GM19467 (cell line): ENCODE data around the gene ST3GAL4.
"Not testable (repeated sequence)": the region's sequence is repeated elsewhere in the genome, so short reads cannot be mapped to it uniquely, and the experiment has no call there.

Experiments used
- ATAC-seq: cut with Tn5 transposase; IDR thresholded peaks from one replicate; pipeline ENCODE4 v1.9.1; 2021; ENCODE audit warnings: mild to moderate bottlenecking, moderate library complexity; ENCODE audit not compliant: unreplicated experiment

ST3GAL4 gene

GRCh38 chr11:126361400-126361799, 5.9 kb downstream of the ST3GAL4 start:
- no peak for ATAC-seq

DNA sequence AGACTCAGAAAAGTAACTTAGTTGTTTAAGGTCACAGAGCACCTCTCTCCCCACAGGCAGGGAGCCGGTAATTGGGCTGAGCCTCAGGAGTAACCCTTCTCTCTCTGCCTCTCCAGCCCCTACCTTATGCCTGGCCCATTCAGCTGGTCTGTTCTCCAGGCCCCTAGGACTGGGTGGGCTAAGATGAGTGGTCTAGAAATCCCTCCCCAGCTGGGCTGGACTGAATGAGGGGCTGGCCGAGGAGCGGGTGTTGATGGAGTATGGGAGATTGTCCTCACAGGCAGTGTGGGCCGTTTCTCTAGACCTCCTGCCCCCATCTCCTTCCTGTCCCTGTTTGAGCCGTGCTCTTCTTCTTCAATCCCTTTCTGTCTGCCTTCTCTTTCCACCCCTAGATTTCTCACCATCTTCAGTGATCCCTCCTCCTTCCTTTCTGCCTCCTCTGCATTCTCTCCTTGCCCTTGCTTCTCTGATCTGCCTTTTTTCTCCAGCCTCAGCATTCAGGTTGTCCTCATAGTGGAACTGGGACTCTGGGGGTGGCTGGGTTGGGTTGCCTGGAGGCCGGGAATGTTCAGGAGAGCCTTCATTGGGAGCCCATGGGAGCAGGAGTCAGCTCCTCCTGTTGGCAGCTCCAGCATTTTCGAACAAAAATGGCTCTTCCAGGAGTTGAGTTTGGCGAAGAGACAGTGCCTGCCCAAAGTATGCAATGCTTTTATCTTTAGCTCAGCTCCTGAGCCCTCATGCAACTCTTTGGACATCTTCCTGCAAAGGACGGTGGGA, 7.6 kb downstream of the ST3GAL4 start:
- no peak for ATAC-seq

DNA sequence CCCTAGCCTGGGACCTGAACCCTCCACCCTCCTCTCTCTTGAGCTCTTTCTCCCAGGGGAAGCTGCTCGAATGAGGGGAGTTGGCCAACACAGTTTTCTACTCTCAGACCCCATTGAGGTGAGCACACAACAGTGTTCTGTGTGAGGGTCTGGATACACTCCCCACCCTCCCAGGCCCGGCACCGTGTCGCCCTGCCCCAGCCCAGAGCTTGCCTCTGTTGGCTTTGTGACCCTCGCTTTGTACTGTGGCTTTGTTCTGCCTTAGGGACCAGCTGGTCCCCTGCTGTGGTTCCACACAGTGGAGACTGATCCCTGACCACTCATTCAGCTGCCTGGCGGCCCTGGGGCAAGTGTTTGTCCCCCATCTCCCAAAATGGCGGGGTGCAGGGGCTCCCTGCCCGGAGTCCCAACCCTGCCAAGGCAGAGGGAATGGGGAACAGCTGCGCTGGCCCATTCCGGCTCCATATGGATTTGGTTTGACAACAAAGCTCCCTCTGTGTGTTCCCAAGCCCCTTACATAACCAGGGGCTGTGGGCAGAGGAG, 8.3 kb downstream of the ST3GAL4 start:
- ATAC-seq = no peak

DNA sequence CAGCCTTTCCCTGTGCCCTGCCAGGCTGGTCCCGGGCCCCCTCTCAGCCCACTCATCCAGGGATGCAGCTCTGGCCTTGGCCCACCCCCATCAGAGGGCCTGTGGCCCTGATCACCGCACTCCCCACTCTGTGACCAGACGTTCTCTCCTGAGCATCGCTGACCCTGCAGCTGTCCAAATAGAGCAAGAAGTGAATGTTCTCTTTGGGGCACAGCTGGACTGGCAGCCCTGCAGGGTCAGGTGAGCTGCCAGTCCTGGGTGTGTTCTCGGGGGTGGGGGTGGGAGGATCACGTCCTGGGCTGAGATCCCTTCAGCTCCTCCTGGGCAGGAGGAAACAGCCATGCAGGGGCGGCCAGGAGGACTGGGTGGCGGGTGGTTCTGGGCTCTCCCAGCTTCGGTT, 9.2 kb downstream of the ST3GAL4 start:
- ATAC-seq = not testable (repeated sequence)

GRCh38 chr11:126365508-126365907, 10.0 kb downstream of the ST3GAL4 start:
- ATAC-seq = not testable (repeated sequence)

DNA sequence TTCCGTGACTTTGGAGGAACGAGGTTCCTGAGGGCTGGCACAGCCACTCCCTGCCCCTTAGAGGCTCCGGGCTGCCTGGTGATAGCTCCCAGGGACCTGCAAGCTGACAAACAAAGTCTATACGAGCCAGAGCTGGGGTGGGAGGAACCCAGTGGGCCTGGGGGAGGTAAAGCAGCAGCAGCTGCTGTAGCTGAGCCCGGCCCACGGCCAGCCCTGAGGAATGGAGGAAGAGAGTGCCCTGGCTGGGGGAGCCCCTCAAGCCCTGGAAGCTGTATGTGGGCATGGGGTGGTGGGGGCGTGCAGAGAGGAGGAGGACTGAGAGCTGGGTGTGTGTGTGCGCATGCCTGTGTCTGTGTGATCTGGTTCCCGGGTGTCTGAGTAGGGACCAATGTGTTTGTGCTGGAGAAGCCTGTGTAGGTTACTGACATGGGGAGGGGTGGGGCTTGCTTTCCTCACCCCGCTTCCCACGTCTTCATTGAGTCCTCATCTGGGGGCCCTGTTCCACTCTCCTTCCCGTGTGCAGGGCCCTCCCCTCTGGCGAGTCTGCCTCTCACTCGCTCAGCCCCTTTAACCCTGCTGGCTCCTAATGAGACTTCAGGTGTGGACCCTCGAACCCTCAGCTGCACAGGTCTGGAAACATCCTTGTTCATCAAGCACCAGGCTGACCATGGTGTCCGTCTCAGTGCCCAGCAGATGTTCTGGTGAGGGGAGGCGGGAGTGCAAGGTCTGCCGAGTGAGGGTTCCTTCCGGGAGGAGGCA, 10.8 kb downstream of the ST3GAL4 start:
- ATAC-seq = no peak

DNA sequence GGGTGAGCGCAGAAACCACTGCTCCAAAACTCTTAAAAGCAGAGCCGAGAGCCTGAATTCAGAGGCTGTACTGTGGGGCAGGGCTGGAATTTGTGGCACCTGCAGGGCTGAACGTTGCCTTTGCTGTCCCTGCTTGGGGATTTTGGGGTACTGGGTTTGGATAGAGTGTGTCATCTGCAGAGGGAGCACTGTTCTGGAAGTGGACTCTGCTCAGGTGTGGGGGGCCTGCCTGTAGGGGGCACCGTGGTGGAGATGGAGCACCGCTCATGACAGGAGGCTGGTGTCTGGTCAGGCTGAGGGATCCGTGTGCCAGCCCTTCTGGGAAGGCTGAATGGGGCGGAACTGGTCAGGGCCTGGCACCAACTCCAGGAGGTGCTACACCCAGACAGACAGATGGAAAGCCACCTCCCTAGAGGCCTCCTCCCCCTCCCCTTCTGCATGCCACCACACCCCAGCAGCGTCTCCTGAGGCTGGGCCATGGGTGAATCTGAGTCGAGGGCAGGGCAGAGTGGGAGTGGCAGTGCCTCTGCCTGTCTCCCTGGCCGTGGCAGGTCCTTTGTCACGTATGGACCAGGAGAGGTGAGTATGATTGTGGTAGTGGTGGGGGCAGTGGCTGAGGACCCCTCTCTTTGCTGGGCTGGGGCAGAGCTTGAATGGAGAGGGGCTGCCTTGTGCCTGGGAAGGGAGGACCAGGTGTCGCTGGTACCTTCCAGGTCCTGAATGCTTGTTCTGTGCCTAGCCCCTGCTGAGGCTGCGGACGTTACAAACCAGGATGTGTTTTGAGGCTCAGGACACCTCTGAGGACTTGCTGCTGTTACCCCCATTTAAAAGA, 11.6 kb downstream of the ST3GAL4 start:
- not testable (repeated sequence) for ATAC-seq

- not testable (repeated sequence) for ATAC-seq
Measured at GRCh38 chr11:126367806-126368205, 12.3 kb downstream of the ST3GAL4 start.

GRCh38 chr11:126368336-126369119, 13.0 kb downstream of the ST3GAL4 start:
- ATAC-seq = not testable (repeated sequence)

- no peak for ATAC-seq
Measured at GRCh38 chr11:126370016-126370415, 14.5 kb downstream of the ST3GAL4 start.

GRCh38 chr11:126371595-126371994, 16.1 kb downstream of the ST3GAL4 start:
- no peak for ATAC-seq

DNA sequence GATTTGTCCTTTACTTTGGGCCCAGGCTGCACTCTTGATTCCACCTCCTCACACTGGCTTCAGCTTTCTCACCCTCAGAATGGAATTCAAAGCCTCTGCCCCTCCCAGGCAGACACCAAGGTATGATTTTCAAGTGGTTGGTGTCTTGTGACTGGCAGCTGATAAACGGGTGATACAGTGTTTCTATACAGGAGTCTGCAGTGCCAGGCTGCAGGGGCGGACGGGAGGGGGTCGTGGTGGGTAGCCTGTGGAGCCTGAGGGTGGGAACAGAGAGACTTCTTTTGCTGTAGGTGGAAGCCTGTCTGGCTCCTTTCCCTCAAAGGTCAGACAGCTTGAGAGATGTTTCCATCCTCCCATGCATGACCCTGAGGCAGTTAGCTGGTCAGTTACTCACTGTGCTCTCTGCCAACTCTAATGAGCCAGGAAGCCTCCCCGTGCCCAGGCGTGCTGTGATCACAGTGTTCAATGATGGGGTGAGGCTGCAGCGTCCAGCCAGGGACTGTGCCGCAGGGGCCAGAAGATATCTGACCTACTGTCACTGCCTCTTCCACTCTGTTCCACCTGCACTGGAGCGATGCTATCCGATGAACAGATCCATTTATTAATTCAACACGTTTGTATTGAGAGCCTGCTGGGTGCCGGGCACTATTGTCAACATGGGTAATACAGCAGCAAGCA, 18.0 kb downstream of the ST3GAL4 start:
- ATAC-seq = not testable (repeated sequence)

DNA sequence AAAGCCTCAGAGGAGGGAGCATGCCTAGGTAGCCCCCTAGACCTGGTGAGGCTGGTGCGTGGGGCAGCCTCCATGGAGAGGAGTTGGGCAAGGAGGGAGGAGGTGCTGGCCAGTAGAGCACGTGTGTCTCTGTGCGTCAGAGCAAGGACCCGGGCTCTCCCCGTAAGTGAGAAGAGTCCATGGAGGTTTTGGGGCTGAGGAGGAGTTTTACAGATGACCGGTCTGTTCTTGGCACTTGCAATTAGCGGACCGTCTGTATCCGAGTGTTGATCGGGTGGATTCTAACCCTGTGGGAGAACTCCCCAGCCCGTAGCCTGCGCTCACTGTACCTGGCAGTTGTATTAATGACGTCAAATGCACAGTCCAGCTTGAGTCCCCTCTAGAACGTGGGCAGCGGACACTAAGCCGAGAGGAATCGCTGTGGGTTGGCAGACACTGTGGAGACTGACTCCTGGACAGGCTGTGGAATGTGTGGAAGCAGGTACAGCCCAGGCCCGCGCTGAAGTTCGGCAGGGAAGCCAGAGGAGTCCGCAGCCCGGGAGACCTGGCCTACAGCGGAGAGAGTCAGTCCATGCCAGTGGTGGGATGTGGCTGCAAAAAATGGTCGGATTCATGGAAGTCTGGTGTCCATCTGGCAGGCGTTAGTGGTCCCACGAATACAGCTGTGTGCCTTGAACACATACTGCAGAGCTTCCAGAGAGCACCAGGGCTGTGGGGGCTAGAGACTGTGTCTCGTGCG, 19.2 kb downstream of the ST3GAL4 start:
- ATAC-seq = not testable (repeated sequence)

GRCh38 chr11:126375726-126376125, 20.2 kb downstream of the ST3GAL4 start:
- no peak for ATAC-seq

DNA sequence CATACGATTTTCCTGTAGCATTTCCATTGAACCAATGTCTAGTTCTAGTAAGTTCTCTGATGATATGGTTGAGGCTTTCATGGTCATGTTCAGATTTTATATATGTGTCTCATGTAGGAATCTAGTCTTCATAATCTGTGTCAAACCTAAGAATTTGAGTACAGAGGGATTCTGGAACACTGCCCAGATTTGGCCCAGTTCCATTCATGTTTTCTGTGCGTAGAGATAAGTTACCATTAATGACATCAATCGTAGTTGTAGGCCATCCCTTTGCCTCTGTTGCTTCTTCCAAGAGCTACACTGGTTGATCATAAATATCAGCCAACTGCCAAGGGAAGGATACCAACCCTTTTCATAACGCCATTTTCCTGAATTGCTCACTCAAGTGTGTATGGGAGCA, 23.3 kb downstream of the ST3GAL4 start:
- no peak for ATAC-seq

GRCh38 chr11:126380909-126381308, 25.4 kb downstream of the ST3GAL4 start:
- no peak for ATAC-seq

- ATAC-seq = not testable (repeated sequence)
Measured at GRCh38 chr11:126381960-126382359, 26.5 kb downstream of the ST3GAL4 start.

DNA sequence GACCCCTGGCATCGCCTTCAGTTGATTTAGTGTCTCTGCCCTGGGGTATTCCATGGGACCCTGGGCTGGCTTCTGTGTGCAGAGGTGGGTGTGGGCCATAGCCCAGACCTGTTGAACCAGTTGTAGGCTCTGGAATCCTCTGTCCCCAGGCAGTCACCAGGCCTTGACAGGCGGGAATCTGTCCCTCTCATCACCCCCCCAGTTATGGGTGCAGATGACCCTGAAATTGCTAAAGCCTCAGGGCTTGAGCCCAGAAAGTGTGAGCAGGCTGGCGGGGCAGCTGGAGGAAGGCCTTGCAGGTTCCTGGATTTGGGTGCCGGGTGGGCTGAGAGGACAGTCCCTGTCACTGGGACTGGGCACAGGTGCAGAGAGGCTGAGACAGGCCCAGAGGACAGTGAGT, 27.2 kb downstream of the ST3GAL4 start:
- ATAC-seq = not testable (repeated sequence)
